PC-9 (cell line): ENCODE measurements around the gene G3BP1. TPM values are rescaled to one million over a fixed set of nuclear protein-coding genes. Genes with fewer than 3 reads are reported as not detected.

Source experiments
- BruUV-seq: library from RNA; stranded (reverse); fragments of 400-500 nt; replicated peaks from 2 replicates; lab custom pipeline; 2021; lab: Mats Ljungman, UMichigan
- CTCF ChIA-PET: fragments of 300-600 bp; sonication (Branson Sonifier 250); formaldehyde crosslinking; loops from one replicate; lab custom pipeline; 2022; ENCODE audit warnings: antibody characterized with exemption; lab: Charles Lee
- POLR2A ChIA-PET: fragments of 300-600 bp; sonication (Branson Sonifier 250); formaldehyde crosslinking; loops from one replicate; lab custom pipeline; 2022; ENCODE audit warnings: antibody characterized with exemption; ENCODE audit not compliant: unreplicated experiment; lab: Charles Lee
- DNase-seq, 2 experiments: peaks; one replicate each; pipeline versions ENCODE4 v3.0.0 to v3.0.0-alpha.2; 2015 to 2022; ENCODE audit warnings: mixed read lengths in 1 of 2
- H2AFZ ChIP-seq: fragments of 200-600 bp; sonication (generic); 2 replicates; pipeline ENCODE4 v1.8.1; 2017; ENCODE audit warnings: antibody characterized with exemption
- H3F3A ChIP-seq: fragments of 200-600 bp; sonication (generic); 2 replicates; pipeline ENCODE4 v1.8.1; 2017; ENCODE audit warnings: antibody characterized with exemption, mild to moderate bottlenecking, low read depth; ENCODE audit not compliant: insufficient read depth
- H3K27ac ChIP-seq: fragments of 200-600 bp; sonication (generic); 2 replicates; pipeline ENCODE4 v1.6.1; 2016; ENCODE audit warnings: mixed run types
- H3K27me3 ChIP-seq: fragments of 200-600 bp; sonication (generic); 2 replicates; pipeline ENCODE4 v1.6.1; 2016; ENCODE audit warnings: low read depth, mixed run types; ENCODE audit not compliant: insufficient read depth
- H3K36me3 ChIP-seq: fragments of 200-600 bp; sonication (generic); 2 replicates; pipeline ENCODE4 v1.6.1; 2016; ENCODE audit warnings: low read depth, mixed run types
- H3K4me1 ChIP-seq: fragments of 200-600 bp; sonication (generic); replicated peaks from 2 replicates; pipeline ENCODE4 v1.6.1; 2016; ENCODE audit warnings: mixed run types; ENCODE audit not compliant: insufficient read depth
- H3K4me2 ChIP-seq: fragments of 200-600 bp; sonication (generic); 2 replicates; pipeline ENCODE4 v1.6.1; 2017; ENCODE audit warnings: mixed run types
- H3K4me3 ChIP-seq: fragments of 200-600 bp; sonication (generic); 2 replicates; pipeline ENCODE4 v1.6.1; 2016; ENCODE audit warnings: mixed run types
- H3K79me2 ChIP-seq: fragments of 200-600 bp; sonication (generic); 2 replicates; pipeline ENCODE4 v1.6.1; 2017; ENCODE audit warnings: low read depth, mixed run types
- H3K9me2 ChIP-seq: fragments of 200-600 bp; sonication (generic); 2 replicates; pipeline ENCODE4 v1.8.1; 2017; ENCODE audit warnings: mild to moderate bottlenecking; ENCODE audit not compliant: insufficient read depth
- H3K9me3 ChIP-seq: fragments of 200-600 bp; sonication (generic); 2 replicates; pipeline ENCODE4 v1.8.1; 2016; ENCODE audit warnings: low read depth; ENCODE audit not compliant: insufficient read depth
- H4K20me1 ChIP-seq: fragments of 200-600 bp; sonication (generic); 2 replicates; pipeline ENCODE4 v1.8.1; 2017; ENCODE audit not compliant: insufficient read depth
- EZH2 ChIP-seq: fragments of 200-600 bp; sonication (generic); IDR thresholded peaks from 2 replicates; pipeline ENCODE4 v1.8.0; 2017; ENCODE audit warnings: antibody characterized with exemption, low read depth
- intact Hi-C: fragments of 100-400 bp; cut with micrococcal nuclease; formaldehyde crosslinking; loops from one replicate; pipeline ENCODE4 v1.10.0; 2022; ENCODE audit not compliant: unreplicated experiment
- total RNA-seq: library from RNA; stranded (reverse); gene quantifications from 2 replicates; pipeline ENCODE4 v1.2.3, GENCODE V29; 2021
- TF ChIP-seq, protein P1 (sequence below): fragments of 200-600 bp; sonication (generic); conservative IDR thresholded peaks from 2 replicates; pipeline ENCODE4 v1.6.1; 2017; ENCODE audit warnings: mixed run types, antibody characterized with exemption, mild to moderate bottlenecking, moderate library complexity

The G3BP1 gene
- total RNA-seq, 1 experiment from 2014 or later: 254 TPM

- no peaks in the 10 kb centered on the region for H3K79me2 ChIP-seq
- TF ChIP-seq, protein P1, sequence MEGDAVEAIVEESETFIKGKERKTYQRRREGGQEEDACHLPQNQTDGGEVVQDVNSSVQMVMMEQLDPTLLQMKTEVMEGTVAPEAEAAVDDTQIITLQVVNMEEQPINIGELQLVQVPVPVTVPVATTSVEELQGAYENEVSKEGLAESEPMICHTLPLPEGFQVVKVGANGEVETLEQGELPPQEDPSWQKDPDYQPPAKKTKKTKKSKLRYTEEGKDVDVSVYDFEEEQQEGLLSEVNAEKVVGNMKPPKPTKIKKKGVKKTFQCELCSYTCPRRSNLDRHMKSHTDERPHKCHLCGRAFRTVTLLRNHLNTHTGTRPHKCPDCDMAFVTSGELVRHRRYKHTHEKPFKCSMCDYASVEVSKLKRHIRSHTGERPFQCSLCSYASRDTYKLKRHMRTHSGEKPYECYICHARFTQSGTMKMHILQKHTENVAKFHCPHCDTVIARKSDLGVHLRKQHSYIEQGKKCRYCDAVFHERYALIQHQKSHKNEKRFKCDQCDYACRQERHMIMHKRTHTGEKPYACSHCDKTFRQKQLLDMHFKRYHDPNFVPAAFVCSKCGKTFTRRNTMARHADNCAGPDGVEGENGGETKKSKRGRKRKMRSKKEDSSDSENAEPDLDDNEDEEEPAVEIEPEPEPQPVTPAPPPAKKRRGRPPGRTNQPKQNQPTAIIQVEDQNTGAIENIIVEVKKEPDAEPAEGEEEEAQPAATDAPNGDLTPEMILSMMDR: peak; percentile 56; the same call in 1 of the 2 replicates
- TF ChIP-seq EZH2: no peak
- peaks cover 37% of the 10 kb centered on the region for H3K4me1 ChIP-seq
- peak overlapping the region; percentile 69 for H3K27ac ChIP-seq
- POLR2A ChIA-PET: no interaction called here
- CTCF ChIA-PET: interaction anchor here (0.5 to 2.7 kb wide), 6 partner anchors 30 to 294 kb away, joined by 3 to 23 read pairs (median 4); partner anchors contain the start of genes SLC36A1 and SPARC
- BruUV-seq: no TSS peak
- H3K4me3 ChIP-seq: no peak overlapping the region
- H3K9me3 ChIP-seq: no peaks in the 10 kb centered on the region
- H3K4me2 ChIP-seq: no peak overlapping the region
- H2AFZ ChIP-seq: no peak overlapping the region
- intact Hi-C loops: loop anchor here (1.0 to 10.0 kb wide), 4 partner anchors 30 to 716 kb away; partner anchors contain the start of genes G3BP1 and GPX3
- no peaks in the 10 kb centered on the region for H3K9me2 ChIP-seq
- H3K36me3 ChIP-seq: peaks cover 23% of the 10 kb centered on the region; the same call in 1 of the 2 replicates
- H4K20me1 ChIP-seq: no peaks in the 10 kb centered on the region
- no peaks in the 10 kb centered on the region for H3K27me3 ChIP-seq
- peaks cover 42% of the 10 kb centered on the region for H3F3A ChIP-seq
- no peak for DNase-seq
These were observed 30.8 kb upstream of the G3BP1 start for GRCh38 chr5:151740958-151741373.

DNA sequence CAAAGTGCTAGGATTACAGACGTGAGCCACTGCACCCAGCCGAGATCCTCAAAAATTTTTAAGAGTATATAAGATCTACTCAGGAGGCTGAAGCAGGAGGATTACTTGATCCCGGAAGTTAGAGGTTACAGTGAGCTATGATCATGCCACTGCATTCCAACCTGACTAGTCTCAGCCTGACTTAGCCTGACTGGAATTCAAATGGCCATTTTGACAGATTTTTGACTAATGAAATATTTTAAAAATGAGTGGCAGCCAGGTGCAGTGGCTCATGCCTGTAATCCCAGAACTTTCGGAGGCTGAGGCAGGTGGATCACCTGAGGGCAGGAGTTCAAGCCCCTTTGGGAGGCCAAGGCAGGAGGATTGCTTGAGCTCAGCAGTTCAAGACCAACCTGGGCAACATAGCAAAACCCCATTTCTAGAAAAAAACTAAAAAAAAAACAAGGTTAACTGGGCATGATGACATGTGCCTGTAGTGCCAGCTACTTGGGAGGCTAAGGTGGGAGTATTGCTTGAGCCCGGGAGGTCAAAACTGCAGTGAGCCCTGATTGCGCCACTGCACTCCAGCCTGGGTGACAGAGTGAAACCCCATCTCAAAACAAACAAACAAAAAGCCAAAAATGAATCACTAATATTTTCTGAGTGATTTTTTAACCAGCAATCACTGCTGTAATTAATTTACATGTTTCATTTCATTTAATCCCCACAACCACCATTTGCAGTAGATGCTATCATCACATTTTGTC is 29.9 kb upstream of the G3BP1 start:
- H3K4me2 ChIP-seq: no peak overlapping the region
- no TSS peak for BruUV-seq
- POLR2A ChIA-PET: interaction anchor here (0.7 kb wide), 3 partner anchors 15 to 433 kb away, joined by 3 to 7 read pairs (median 5); no protein-coding TSS in a partner anchor

DNA sequence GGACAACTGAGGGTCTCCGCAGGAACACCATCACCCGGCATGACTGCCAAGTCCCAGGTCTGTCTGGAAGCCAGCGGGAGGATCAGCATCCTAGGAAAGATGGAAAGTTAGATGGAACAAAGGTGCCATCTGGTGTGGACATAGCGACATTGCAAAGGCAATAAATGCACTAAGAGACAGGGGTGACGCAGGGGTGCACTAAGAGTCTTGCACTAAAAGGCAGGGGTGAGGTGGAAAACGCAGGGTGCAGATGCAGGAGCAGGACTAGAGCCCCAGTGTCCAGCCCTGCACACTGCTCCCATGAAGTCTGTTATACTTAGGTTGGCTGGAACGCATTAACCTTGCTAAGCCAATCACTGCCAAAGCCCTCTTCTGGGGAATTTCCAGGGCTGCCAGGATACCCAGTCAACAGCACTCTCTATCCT is 28.9 kb upstream of the G3BP1 start:
- Histone ChIP-seq H4K20me1 (no peaks in the 10 kb centered on the region), H3K4me3 (no peak overlapping the region), H3K27ac (no peak overlapping the region), H2AFZ (no peak overlapping the region), H3K9me2 (no peaks in the 10 kb centered on the region), H3K4me2 (no peak overlapping the region), H3K79me2 (no peaks in the 10 kb centered on the region), H3K9me3 (no peaks in the 10 kb centered on the region), H3F3A (peaks cover 44% of the 10 kb centered on the region), H3K4me1 (peaks cover 48% of the 10 kb centered on the region), H3K27me3 (no peaks in the 10 kb centered on the region), H3K36me3 (peaks cover 23% of the 10 kb centered on the region; the same call in 1 of the 2 replicates)
- no peak for TF ChIP-seq EZH2
- TF ChIP-seq, protein P1: peak; percentile 63
- BruUV-seq: no TSS peak
- intact Hi-C loops: loop anchor here (1.0 to 10.0 kb wide), 3 partner anchors 251 to 718 kb away; partner anchors contain the start of genes GPX3 and SLC36A1
- no peak for DNase-seq
- CTCF ChIA-PET: interaction anchor here (1.4 kb wide), 1 partner anchor 92 kb away, joined by 3 read pairs; no protein-coding TSS in a partner anchor
- POLR2A ChIA-PET: interaction anchor here (0.5 kb wide), 1 partner anchor 29 kb away, joined by 3 read pairs; the partner anchor contains the start of gene G3BP1

More for the DNA sequence above, 29.9 kb upstream of the G3BP1 start:
- no peaks in the 10 kb centered on the region for H3K79me2 ChIP-seq
- H4K20me1 ChIP-seq: no peaks in the 10 kb centered on the region
- H3K27ac ChIP-seq: peak overlapping the region; percentile 69
- peak; percentile 43 to 82 for DNase-seq
- CTCF ChIA-PET: interaction anchor here (0.8 to 2.7 kb wide), 4 partner anchors 29 to 295 kb away, joined by 3 to 23 read pairs (median 5); partner anchors contain the start of gene SLC36A1
- H3K9me2 ChIP-seq: no peaks in the 10 kb centered on the region
- peaks cover 23% of the 10 kb centered on the region; the same call in 1 of the 2 replicates for H3K36me3 ChIP-seq
- no peaks in the 10 kb centered on the region for H3K9me3 ChIP-seq
- H3K4me1 ChIP-seq: peaks cover 46% of the 10 kb centered on the region
- H2AFZ ChIP-seq: no peak overlapping the region
- no peaks in the 10 kb centered on the region for H3K27me3 ChIP-seq
- H3F3A ChIP-seq: peaks cover 44% of the 10 kb centered on the region
- intact Hi-C loops: loop anchor here (1.0 to 10.0 kb wide), 4 partner anchors 29 to 717 kb away; partner anchors contain the start of genes G3BP1, GPX3 and SLC36A1
- no peak for TF ChIP-seq EZH2
- TF ChIP-seq, protein P1: no peak
- no peak overlapping the region for H3K4me3 ChIP-seq
